ENCODE results near the gene TOP2B.

The TOP2B gene

DNA sequence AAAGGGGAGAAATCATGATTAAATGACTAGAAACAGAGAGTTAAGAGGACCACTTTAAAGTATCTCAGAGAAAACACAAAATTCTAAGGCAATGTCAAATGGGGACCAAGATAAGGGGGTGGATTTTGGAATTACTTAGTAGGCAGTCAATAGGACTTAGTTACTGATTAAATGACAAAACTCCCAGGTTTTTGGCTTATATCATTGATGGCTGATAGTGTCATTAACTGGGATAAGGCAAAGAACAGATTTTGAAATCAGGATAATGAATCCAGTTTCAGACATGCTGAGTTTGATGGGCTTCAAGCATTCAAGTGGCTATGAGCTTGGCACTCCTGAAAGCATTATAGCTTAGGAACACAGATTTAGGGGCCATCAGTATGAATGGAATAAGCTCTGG is 53.9 kb downstream of the TOP2B start:
- DNase-seq, result no peak

- no peak for DNase-seq
These were observed 54.5 kb downstream of the TOP2B start for GRCh38 chr3:25610167-25610566.

DNA sequence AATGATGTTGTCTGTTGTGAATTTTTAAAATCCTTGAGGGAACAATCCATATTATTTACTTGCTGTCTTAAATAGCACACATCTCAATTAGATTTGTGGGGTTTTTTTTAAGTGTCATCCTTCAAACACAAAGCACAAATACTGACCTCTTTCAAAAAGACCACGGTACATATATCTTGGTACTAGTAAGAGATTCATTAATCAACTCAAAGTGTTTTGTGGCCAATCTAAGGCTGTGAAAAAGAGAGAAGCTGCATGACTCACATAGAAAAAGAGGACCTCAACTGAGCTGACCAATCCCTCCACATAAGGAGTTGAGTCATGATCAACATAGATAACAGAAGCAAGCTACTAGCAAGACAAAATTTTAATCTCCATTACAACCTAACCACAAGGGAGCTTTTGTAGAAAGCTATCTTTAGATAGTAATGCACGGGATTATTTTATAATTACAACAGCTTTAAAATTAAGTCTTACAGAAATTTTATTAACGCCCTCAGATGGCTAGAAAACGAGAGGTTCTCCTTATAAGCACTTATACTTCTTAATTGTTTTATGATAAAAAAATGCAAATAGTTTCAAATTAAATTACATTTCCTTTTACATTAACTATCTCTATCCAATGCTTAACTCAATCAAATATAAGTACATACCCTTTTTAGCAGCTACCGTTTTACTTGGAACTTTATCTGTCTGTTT is 60.5 kb downstream of the TOP2B start:
- DNase-seq, result peak; percentile 97

DNA sequence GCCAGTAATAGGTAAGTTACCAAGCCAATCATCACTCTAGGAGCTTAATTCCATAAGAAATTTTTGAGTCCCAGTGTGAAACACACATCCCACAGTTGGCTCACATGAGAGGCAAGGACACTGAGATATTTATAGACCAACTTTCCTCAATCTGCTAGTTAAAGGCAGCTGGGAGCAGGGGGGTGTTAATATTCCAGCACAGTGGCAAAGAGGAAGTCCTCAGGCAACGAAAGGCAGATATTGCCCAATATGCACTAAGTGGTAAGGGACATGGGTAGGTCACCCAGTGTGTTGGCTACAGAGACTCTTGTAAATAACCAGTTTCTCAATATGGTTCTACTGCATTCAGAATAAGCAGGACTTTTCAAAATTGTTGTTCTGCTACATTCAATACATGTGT is 61.0 kb downstream of the TOP2B start:
- peak; percentile 91 for DNase-seq

- no peak for DNase-seq
These were observed 67.1 kb downstream of the TOP2B start for GRCh38 chr3:25597535-25598101.

- peak; percentile 53 for DNase-seq
These were observed 70.7 kb downstream of the TOP2B start for GRCh38 chr3:25594007-25594502.

GRCh38 chr3:25593001-25593400 is 71.7 kb downstream of the TOP2B start:
- no peak for DNase-seq

GRCh38 chr3:25592510-25592968 is 72.2 kb downstream of the TOP2B start:
- peak; percentile 56 for DNase-seq

DNA sequence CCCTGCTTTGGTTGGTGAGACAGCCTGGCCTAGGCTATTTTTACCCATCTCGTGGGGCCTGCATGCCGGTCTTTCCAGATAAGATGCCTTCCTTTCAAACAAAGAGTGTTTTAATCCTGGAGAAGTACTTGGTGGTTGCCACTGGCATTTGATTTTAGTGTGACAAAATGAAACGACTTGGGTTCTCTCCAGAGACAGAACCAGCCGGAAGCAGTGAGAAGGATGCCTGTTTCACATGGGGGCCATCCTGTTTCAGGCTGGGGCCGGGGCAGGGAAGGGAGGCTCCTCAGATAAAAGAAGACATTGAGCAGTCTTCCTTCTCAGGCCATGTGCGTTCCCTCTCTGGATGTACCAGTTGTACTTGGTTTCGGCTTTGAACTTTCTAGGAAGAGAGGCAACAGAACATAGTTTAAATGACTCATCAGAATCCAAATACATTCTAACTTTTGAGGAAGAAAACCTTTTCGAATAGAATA is 74.9 kb downstream of the TOP2B start:
- DNase-seq, result no peak

DNA sequence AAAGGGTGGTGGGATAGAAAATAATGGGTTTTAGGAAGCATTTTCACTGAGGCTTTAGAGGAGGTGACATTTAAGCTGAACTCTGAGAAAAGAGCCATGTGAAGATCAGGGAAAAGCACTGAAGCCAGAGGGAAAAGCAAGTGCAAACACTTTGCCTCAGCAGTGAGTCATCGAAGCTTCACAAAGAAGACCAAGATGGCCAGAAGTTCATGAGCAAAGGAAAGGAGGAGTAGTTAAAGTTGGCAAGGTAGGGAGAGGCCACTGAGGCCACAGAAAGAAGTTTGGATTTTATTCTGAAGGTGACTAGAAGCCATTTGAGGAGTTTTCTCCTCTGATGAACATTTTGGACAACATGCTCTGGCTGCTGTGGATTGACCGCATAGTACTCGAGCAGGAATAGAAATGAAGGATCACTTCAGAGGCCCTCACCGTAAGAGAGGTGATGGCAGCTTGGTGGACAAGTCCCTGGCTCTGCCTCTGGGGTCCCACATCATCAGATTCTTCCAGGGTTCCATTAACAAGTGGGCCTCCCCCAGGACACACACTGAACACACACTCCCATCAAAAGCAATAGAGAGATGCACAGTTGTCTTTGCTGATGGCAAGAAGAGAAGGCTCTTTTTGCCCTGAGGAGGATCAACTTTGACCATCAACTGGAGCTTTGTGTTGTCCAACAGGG is 75.5 kb downstream of the TOP2B start:
- no peak for DNase-seq

DNA sequence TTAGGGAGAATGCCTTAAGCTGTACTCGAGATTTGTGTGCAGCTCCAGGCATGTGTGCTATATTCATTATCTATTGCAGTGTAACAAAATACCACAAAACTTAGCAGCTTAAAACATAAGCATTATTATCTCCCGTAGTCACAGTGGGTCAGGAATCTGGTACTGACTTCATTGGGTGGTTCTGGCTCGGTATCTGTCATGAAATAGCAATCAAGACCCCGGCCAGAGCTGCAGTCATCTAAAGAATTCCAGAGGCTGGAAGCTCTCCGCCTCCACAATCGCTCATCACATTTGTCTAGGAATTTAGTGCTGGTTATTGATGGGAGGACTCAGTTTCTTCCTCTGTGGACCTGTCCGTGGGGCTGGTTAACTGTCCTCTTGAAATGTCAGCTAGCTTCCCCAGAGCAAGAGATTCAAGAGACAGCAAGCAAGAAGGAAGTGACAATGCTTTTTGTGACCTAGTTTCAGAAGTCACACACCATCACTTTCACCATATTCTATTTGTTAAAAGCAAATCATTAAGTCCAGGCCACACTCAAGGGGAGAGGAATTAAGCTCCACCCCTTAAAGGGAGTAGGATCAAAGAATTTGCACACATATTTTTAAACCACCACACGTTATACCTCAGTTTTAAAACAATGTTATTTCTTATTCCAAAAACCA is 76.1 kb downstream of the TOP2B start:
- DNase-seq, result peak; percentile 20

DNA sequence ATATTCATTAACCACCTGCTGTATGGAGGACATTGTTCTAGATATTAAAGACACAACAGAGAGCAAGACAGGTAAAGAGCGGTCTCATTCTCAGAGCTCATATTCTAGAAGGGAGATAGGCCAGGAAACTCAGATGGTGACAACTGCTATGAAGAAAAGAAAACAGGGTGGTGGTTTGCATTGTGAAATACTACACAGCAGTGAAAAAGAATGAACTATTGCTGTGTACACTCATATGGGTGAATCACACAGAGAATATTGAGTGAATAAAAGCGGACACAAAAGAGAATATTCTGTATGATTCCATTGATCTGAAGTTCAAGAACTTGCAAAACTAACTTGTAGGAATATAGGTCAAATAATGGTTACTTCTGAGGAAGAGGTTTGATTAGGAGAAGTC is 76.7 kb downstream of the TOP2B start:
- DNase-seq, result no peak

- no peak for DNase-seq
These were observed 77.2 kb downstream of the TOP2B start for GRCh38 chr3:25587526-25587925.

DNA sequence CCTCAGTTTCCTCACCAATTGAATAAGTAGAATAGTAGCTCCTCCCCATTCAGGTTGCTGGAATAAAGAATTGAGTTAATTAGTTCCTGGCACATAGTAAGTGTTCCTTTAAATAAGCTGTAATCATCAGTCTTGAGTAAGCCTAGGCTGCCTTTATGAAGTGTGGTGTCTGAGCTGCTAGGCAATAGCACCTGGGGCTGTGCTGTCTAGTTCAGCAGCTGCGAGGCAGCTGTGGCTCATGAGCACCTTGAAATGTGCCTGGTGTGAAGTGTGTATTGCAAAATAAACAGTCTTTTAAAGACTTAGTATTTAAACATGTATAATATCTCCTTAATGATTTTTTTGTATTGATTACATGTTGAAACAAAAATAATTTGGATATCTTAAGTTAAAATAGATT is 77.6 kb downstream of the TOP2B start:
- DNase-seq, result no peak

- DNase-seq, result no peak
These were observed 78.2 kb downstream of the TOP2B start for GRCh38 chr3:25586553-25586952.

GRCh38 chr3:25586167-25586505 is 78.6 kb downstream of the TOP2B start:
- no peak for DNase-seq

DNA sequence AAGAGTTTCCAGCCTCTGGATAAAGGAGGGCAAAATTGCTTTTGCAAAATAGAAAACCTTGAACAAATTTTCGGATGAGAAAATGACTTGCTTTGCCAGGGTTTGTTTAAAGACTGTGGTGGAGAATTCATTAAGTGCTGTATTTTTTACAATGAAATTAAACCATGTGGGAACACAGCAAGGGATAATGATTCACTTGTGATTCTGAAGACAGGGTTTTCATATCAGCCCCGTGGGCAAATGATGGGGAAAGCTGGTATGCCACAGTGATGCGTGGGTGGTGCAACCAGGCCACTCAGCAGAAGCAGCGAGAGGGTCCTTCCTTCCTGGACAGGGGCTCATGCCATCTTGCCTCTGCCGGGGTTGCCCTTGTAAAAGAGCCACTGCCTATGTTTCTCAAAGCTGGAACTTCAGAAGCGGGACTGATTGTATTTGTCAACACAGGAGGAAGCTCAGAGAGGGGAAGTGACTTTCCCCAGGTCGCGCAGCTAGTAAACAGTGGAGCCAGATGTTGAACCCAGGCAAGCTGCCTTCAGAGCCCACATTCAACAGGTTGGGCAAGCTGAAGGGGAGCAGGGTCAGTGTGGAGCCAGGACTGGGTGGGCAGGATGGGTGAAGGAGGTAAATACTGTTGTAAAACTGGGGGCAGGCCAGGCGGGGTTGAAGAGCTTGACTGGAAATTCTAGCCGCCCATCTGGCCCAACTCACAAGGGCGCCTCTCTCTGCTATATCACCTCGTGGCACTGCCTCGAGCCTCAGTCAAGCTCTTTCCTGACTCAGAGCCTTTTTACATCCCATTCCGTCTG is 79.1 kb downstream of the TOP2B start:
- no peak for DNase-seq

DNA sequence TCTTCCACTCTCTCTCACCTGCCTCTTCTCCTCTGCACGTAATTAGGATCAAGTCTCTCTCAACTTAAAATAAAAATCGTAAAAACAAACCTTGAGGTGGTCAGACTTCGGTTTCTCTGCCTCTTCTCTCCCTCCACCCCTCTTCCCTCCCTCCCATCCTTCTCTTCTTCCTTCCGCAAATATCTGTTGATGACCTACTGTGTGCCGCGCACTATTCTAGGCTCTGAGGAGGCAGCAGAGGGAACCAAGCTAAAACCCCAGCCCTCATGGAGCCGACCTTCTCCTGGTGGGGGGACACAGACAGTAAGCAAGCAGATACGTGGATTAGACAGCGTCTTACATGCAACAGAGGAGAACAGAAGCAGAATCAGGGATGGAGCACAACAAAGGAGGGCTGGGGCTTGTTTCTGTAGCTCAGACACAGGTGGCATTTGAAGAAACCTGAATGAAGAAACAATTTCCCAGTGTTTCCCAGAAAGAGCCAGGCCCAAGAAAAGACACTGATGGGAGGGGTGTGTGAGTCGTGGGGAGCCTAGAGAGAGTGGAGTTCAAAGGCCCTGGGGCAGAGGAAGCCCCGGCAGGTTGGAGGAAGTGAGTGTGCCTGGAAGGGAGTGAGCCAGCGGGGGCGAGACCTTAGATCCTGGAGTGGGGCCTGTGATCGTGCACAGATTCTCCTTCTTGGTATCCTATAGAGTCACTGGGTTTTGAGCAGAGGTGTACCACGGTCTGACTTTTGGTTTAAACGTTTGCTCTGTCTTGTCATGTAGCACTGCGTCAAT is 80.5 kb downstream of the TOP2B start:
- no peak for DNase-seq

DNA sequence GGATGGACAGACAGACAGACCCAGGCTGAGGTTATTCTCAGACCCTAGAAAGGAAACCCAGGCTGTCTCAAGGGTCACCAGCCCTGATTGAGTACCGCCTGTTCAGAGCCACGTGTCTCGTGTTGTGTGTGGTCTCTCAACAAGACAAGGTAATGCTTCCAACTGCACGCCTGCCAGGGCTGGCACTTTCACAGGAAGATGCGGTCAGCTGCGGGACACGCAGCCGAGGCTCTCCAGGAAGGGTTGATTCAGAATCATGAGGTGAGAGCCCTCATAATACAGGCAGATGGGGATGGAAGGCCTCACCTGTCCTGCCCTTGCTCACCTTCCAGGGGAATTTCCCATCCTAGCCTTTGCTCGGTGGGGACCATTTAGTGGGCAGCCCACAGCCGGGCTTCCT is 81.4 kb downstream of the TOP2B start:
- no peak for DNase-seq

DNA sequence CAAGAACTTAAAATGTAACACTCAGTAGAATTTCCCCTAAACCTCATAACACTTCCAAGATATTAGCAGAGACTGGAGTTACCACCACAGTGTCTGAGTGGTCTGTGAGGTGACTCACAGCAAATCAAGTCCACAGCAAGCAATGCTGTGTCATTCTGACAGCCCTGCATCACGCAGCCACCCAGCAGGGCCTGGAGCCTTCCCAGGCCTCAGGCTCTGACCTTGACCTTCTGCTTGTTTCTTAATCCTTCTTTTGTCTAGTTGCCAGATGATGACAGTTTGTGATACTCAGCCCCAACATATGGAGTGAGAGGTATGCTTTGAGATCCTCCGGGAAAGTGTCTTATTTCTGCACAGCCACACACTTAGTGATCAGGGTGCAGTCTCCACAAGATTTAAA is 82.5 kb downstream of the TOP2B start:
- DNase-seq, result peak; percentile 32

DNA sequence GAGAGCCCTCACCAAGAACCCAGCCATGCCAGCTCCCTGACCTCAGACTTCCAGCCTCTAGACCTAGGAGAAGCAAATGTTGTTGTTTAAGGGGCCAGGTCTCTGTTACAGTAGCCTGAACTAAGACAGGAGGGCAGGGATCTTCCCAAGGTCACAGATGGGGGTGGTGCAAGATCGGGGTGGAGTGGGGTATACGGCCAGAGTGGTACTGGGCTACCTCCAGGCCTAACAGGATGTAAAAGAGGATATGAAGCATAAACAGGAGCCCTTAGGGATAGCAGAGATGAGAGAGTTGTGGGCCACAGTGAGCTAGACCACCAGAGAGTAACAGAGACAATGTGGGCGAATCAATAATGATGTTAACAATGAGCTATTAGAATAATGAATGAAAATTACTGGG is 82.9 kb downstream of the TOP2B start:
- DNase-seq, result no peak

GRCh38 chr3:25581335-25581734 is 83.4 kb downstream of the TOP2B start:
- DNase-seq, result no peak
